Panc1 (cell line): ENCODE measurements around the gene RYR3.

Source experiments
- SIN3A ChIP-seq: IDR thresholded peaks from 2 replicates; pipeline ENCODE4 v1.6.1; 2012; ENCODE audit warnings: low read depth, mild to moderate bottlenecking, low read length, moderate library complexity, borderline replicate concordance; ENCODE audit not compliant: insufficient read depth
- TF ChIP-seq, protein P1 (sequence below): fragments of 450-650 bp; IDR thresholded peaks from 2 replicates; pipeline ENCODE4 v1.5.1; 2017; ENCODE audit warnings: mild to moderate bottlenecking
- TF ChIP-seq, protein P2 (sequence below), 2 experiments: IDR thresholded peaks; 2 replicates each; pipeline ENCODE4 v1.6.1; 2011 to 2012; ENCODE audit warnings: low read depth in 2 of 2, control low read depth in 1 of 2, low read length in 1 of 2, mild to moderate bottlenecking in 1 of 2, moderate library complexity in 1 of 2; ENCODE audit not compliant: insufficient read depth in 1 of 2

- TF ChIP-seq, protein P1, sequence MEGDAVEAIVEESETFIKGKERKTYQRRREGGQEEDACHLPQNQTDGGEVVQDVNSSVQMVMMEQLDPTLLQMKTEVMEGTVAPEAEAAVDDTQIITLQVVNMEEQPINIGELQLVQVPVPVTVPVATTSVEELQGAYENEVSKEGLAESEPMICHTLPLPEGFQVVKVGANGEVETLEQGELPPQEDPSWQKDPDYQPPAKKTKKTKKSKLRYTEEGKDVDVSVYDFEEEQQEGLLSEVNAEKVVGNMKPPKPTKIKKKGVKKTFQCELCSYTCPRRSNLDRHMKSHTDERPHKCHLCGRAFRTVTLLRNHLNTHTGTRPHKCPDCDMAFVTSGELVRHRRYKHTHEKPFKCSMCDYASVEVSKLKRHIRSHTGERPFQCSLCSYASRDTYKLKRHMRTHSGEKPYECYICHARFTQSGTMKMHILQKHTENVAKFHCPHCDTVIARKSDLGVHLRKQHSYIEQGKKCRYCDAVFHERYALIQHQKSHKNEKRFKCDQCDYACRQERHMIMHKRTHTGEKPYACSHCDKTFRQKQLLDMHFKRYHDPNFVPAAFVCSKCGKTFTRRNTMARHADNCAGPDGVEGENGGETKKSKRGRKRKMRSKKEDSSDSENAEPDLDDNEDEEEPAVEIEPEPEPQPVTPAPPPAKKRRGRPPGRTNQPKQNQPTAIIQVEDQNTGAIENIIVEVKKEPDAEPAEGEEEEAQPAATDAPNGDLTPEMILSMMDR = no peak
- TF ChIP-seq SIN3A = no peak
- TF ChIP-seq, protein P2, sequence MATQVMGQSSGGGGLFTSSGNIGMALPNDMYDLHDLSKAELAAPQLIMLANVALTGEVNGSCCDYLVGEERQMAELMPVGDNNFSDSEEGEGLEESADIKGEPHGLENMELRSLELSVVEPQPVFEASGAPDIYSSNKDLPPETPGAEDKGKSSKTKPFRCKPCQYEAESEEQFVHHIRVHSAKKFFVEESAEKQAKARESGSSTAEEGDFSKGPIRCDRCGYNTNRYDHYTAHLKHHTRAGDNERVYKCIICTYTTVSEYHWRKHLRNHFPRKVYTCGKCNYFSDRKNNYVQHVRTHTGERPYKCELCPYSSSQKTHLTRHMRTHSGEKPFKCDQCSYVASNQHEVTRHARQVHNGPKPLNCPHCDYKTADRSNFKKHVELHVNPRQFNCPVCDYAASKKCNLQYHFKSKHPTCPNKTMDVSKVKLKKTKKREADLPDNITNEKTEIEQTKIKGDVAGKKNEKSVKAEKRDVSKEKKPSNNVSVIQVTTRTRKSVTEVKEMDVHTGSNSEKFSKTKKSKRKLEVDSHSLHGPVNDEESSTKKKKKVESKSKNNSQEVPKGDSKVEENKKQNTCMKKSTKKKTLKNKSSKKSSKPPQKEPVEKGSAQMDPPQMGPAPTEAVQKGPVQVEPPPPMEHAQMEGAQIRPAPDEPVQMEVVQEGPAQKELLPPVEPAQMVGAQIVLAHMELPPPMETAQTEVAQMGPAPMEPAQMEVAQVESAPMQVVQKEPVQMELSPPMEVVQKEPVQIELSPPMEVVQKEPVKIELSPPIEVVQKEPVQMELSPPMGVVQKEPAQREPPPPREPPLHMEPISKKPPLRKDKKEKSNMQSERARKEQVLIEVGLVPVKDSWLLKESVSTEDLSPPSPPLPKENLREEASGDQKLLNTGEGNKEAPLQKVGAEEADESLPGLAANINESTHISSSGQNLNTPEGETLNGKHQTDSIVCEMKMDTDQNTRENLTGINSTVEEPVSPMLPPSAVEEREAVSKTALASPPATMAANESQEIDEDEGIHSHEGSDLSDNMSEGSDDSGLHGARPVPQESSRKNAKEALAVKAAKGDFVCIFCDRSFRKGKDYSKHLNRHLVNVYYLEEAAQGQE (IDR thresholded peaks at IDR 0.05; ENCODE audit: insufficient read depth in 1 of 2, low read depth in 2 of 2, low read length in 1 of 2) = no peak
These were observed 94.3 kb downstream of the RYR3 start for GRCh38 chr15:33405096-33405495.
